Ramos (cell line): ENCODE data around the gene MIP.
"Not testable (repeated sequence)": the region's sequence is repeated elsewhere in the genome, so short reads cannot be mapped to it uniquely, and the experiment has no call there.

Experiments used
- in situ Hi-C: fragments of 300-500 bp; cut with MboI; formaldehyde crosslinking; loops from one replicate; pipeline ENCODE4 v1.14.3; 2022; ENCODE audit warnings: low sequenced_read_pairs; ENCODE audit not compliant: unreplicated experiment

The MIP gene

DNA sequence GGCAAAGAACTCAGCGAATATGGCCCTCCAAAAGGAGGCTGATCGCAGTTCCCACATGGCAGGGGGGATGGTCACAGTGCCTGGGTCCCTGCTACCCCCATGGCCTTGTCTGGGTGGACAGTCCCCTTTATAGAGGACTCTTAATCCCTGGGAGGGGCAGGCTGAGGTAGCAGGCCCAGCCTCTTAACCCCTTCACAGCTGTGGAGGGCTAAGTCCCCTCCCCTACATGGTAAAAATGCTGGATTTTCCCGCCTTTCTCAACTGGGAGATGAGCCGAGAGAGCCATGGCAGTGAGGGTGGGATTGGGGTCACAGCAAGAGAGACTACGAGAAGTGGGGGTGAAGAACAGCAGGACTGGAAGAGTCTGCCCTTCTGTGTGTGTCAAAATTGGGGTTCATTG lies at the start of gene MIP:
MIP (minus strand) TSS at position 101 of the 400 bp plus-strand sequence; CDS start at position 57, 44 bp downstream.
- in situ Hi-C loops: loop anchor here (5.0 kb wide), 1 partner anchor 87 kb away; no protein-coding TSS in a partner anchor

- in situ Hi-C loops: loop anchor here (25.0 kb wide), 1 partner anchor 487 kb away; a partner anchor contains a TSS
These were observed 45.4 kb upstream of the MIP start for GRCh38 chr12:56499879-56500278.

- in situ Hi-C loops: not testable (repeated sequence)
These were observed 45.0 kb upstream of the MIP start for GRCh38 chr12:56499452-56499851.

DNA sequence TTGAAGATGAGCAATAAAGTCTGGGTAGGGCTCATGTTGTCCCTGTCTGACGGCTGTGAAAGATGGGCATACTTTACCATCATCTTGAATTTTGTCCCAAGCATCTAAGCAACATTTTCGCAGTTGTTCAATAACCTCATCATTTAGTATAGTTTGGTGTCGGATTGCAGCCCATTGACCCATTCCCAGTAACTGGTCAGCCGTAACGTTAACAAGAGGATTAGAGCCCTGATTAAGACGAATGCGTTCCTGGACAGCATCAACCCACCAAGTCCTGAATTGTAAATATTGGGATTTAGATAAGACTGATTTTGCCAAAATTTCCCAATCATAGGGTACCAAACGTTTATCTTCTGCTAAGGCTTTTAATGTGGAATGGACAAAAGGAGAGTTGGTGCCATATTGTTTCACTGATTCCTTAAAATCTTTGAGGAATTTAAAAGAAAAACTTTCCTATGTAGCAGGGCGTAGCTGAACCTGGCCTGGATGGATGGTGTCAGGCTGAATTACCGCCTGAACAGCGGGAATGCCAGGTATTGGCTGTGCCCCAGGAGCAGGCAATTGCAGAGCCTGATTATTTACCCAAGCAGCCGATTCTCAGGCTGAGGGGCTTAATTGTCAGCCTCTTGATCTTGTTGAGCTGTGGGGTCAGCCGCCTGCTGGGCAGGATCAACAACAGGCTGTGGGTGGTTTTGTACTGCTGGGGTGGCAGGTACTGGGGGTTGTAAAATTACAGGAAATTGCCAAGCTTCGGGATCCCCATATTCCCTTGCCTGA lies 43.9 kb upstream of the MIP start:
- in situ Hi-C loops: not testable (repeated sequence)

DNA sequence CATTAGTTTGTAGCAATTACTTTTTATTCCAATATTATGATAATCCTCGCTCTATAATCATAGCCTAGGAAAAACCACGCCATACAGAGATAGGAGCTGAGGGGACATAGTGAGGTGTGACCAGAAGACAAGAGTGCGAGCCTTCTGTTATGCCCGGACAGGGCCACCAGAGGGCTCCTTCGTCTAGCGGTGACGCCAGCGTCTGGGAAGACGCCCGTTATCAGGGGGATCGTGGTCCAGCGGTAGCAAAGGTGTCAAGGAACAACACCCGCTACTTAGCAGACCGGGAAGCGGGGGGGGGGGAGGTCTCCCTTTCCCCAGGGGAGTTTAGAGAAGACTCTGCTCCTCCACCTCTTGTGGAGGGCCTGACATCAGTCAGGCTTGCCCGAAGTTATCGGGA lies 42.2 kb upstream of the MIP start:
- in situ Hi-C loops: not testable (repeated sequence)

DNA sequence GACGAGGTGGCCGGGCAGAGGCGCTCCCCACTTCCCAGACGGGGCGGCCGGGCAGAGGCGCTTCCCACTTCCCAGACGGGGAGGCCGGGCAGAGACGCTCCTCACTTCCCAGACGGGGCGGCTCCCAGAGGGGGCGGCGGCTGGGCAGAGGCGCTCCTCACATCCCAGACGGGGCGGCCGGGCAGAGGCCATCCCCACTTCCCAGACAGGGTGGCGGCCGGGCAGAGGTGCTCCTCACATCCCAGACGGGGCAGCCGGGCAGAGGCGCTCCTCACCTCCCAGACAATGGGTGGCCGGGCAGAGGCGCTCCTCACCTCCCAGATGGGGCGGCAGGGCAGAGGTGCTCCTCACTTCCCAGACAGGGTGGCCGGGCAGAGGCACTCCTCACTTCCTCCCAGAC lies 40.0 kb upstream of the MIP start:
- in situ Hi-C loops: not testable (repeated sequence)

- in situ Hi-C loops: not testable (repeated sequence)
These were observed 39.6 kb upstream of the MIP start for GRCh38 chr12:56494106-56494415.

- in situ Hi-C loops: not testable (repeated sequence)
These were observed 39.1 kb upstream of the MIP start for GRCh38 chr12:56493409-56494105.

GRCh38 chr12:56490360-56490759 lies 35.9 kb upstream of the MIP start:
- in situ Hi-C loops: no loop called here

DNA sequence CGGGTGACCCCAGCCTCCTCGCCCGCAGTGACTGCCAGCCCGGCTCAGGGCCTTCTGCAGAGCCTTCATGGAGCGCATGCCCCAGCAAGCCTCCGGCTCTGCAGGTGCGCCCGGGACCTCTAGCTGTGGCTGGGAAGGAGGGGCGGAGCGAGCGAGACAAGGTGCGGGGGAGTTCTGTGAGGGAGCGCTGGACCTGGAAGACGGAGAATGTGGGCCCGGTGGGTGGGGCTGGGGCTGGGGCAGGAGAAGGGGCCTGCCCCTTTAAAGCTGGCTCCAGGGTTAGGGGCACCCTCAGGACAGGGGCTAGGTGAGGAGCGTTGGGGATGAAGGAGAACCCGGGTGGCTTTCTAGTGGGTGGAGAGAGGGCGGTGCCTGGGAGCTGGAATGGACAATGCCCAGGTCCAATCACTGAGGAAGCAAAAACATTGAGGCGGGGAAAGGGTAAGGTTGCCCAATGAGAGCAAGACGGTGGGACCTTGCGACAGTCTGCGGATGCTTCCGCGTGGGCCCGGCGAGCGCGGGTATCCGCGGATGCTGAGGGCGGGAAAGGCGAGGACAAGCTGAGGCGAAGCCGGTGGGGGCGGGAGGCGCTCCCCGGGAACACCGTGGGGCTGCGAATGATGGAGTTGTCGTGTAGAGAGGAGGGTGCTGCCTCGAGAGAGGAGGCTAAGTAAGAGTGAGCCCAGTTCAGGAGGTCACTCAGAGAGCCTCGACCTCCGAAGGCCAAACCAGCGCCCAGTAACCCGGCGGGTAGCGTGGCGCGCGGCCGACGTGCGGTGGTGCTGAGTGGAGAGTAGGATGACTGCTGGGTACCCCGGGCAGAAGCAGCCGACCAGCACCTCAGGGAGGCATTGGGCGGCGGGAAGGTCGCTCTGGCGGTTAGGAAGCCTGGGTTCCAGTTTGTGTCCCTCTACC lies 33.8 kb upstream of the MIP start, which contains the start of gene GLS2:
GLS2 (minus strand) TSS at position 121 of the 915 bp plus-strand sequence; CDS start at position 78, 43 bp downstream.
- in situ Hi-C loops: no loop called here

DNA sequence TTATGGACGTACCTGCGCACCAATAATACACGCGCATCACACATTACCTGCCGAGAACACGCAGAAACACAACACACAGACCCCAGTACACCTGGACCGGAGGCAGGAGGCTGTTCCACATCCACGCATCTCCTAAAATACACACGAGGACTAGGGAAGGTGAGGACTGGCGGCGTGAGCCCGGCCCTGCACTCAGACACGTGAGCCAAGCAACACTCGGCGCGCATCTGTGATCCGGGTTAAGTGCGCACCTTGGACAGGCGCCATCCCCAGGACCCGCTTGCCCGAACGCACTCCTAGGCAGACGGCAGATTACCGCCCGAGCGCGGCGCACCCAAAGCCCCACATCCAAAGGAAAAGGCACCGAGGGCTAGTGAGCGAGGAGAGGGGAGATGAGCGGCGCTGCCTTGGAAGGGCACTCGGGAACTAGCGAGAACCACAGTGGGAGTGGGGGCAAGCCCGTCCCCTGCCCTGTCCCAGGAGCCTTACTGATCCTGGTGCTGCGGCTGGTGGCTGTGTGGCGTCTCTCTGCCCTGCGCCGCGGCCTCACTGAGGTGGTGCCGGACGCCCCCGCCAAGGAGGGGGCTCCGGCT lies 33.1 kb upstream of the MIP start:
- in situ Hi-C loops: no loop called here

GRCh38 chr12:56486694-56487093 lies 32.2 kb upstream of the MIP start:
- in situ Hi-C loops: no loop called here

- in situ Hi-C loops: no loop called here
These were observed 30.1 kb upstream of the MIP start for GRCh38 chr12:56484566-56484965.

- in situ Hi-C loops: no loop called here
These were observed 25.2 kb upstream of the MIP start for GRCh38 chr12:56479625-56480024.

DNA sequence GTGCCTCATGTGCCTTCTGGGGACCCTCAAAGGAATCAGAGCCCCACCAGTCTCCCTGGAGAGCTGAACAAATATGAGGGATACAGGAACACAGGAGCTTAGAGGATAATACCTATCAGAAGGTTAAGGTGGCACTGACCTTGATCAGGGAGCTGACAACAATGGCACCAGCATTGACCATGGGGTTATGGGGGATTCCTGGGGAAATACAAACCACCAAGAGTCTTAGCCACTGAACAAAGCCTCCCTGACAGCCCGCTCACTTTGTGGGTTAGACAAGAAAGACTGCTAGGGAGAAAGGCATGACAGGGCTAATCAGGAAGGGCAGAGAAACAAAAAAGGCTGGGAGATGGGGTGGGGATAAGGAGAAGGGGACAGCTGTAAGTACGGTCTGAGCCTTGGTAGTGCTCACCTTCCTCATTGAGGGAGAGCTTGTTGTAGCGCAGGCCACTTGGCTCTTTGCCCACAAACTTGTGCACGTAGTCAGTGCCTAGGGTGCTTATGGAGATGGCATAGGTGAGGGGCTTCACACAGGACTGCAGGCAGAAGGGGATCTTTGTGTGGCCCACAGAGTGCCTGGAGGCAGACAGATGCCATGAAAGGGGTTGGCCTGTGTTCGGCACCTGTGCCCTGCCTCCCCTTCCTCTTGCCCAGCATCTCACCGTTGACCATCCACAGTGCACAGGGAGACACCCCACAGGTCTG lies 23.2 kb upstream of the MIP start:
- in situ Hi-C loops: no loop called here

- in situ Hi-C loops: no loop called here
These were observed 22.5 kb upstream of the MIP start for GRCh38 chr12:56476972-56477432.

GRCh38 chr12:56476143-56476542 lies 21.7 kb upstream of the MIP start:
- in situ Hi-C loops: no loop called here

GRCh38 chr12:56474389-56474788 lies 19.9 kb upstream of the MIP start:
- in situ Hi-C loops: no loop called here
